GM18505 (cell line): ENCODE data around the gene CYB5D1.

ENCODE experiments used
- ATAC-seq: cut with Tn5 transposase; IDR thresholded peaks from one replicate; pipeline ENCODE4 v1.9.1; 2021; ENCODE audit not compliant: unreplicated experiment
- POLR2A ChIP-seq: IDR thresholded peaks from 4 replicates; pipeline ENCODE4 v1.6.1; 2011; ENCODE audit warnings: borderline replicate concordance; ENCODE audit not compliant: insufficient read depth, insufficient read length; ENCODE audit errors: extremely low read depth

CYB5D1 gene

GRCh38 chr17:7886227-7887037 lies 28.6 kb downstream of the CYB5D1 start:
- no peak for ATAC-seq
- TF ChIP-seq POLR2A: no peak

GRCh38 chr17:7887038-7887481 lies 29.3 kb downstream of the CYB5D1 start:
- no peak for ATAC-seq
- TF ChIP-seq POLR2A: no peak

- ATAC-seq: peak; percentile 46
- peak; percentile 24 for TF ChIP-seq POLR2A
These were observed 29.8 kb downstream of the CYB5D1 start for GRCh38 chr17:7887482-7888183.

- no peak for TF ChIP-seq POLR2A
- ATAC-seq: no peak
These were observed 30.5 kb downstream of the CYB5D1 start, which contains the start of gene CHD3 for GRCh38 chr17:7888184-7888920. TSS of gene CHD3 (plus strand) at chr17:7888789. CDS start at chr17:7889001, 212 bp downstream.

- TF ChIP-seq POLR2A: no peak
- no peak for ATAC-seq
These were observed 31.6 kb downstream of the CYB5D1 start for GRCh38 chr17:7889166-7889955.

GRCh38 chr17:7893187-7893880 lies 35.5 kb downstream of the CYB5D1 start:
- no peak for TF ChIP-seq POLR2A
- no peak for ATAC-seq

- no peak for TF ChIP-seq POLR2A
These were observed 36.4 kb downstream of the CYB5D1 start for GRCh38 chr17:7894226-7894625.

GRCh38 chr17:7894866-7895265 lies 37.1 kb downstream of the CYB5D1 start:
- ATAC-seq: no peak
- TF ChIP-seq POLR2A: no peak

More at GRCh38 chr17:7894226-7894625, 36.4 kb downstream of the CYB5D1 start:
- ATAC-seq: no peak

- ATAC-seq: no peak
- TF ChIP-seq POLR2A: no peak
These were observed 39.3 kb downstream of the CYB5D1 start for GRCh38 chr17:7897090-7897489.

- TF ChIP-seq POLR2A: no peak
- no peak for ATAC-seq
These were observed 40.0 kb downstream of the CYB5D1 start for GRCh38 chr17:7897773-7898172.

GRCh38 chr17:7903154-7904103 lies 45.6 kb downstream of the CYB5D1 start:
- ATAC-seq: no peak

More at GRCh38 chr17:7903154-7904103, 45.6 kb downstream of the CYB5D1 start:
- TF ChIP-seq POLR2A: no peak
